ENCODE data around the gene ASPN.

DNA sequence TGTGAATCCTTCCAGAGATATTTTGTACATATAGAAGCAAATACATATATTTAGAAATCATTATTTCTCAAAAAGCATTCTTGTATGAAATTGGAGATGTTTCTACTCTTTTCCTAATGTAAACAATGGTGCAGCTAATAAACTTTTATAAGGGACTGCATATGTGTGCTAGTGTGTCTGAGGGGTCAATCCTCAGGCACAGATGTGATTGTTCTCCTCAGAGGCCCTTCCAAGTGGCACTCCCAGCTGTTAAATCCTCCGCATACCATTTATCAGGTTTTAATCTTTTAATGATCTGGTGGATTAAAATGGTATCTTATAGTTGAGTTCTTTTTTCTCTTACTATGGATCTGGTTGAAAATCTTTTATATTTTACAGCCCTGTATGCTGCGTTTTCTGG lies 52.5 kb downstream of the ASPN start:
- TF ChIP-seq, protein P1, sequence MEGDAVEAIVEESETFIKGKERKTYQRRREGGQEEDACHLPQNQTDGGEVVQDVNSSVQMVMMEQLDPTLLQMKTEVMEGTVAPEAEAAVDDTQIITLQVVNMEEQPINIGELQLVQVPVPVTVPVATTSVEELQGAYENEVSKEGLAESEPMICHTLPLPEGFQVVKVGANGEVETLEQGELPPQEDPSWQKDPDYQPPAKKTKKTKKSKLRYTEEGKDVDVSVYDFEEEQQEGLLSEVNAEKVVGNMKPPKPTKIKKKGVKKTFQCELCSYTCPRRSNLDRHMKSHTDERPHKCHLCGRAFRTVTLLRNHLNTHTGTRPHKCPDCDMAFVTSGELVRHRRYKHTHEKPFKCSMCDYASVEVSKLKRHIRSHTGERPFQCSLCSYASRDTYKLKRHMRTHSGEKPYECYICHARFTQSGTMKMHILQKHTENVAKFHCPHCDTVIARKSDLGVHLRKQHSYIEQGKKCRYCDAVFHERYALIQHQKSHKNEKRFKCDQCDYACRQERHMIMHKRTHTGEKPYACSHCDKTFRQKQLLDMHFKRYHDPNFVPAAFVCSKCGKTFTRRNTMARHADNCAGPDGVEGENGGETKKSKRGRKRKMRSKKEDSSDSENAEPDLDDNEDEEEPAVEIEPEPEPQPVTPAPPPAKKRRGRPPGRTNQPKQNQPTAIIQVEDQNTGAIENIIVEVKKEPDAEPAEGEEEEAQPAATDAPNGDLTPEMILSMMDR (IDR thresholded peaks at IDR 0.05; ENCODE audit: poor library complexity, severe bottlenecking): no peak
- no peak for TF ChIP-seq EZH2 (IDR thresholded peaks at IDR 0.05; ENCODE audit: borderline replicate concordance, insufficient read depth, low read length, poor library complexity, severe bottlenecking)
- TF ChIP-seq TAF1 (IDR thresholded peaks at IDR 0.05; ENCODE audit: low read depth): no peak
- TF ChIP-seq EP300 (conservative IDR thresholded peaks at IDR 0.05; ENCODE audit: poor library complexity, severe bottlenecking): no peak

All from neural cell (in vitro differentiated cells).